Hematopoietic multipotent progenitor cell treated with erythropoietin and hydrocortisone succinate and interleukin-3 and kit ligand, for 17 days (in vitro differentiated cells): ENCODE results near the gene ARF1.

ENCODE experiments used
- DNase-seq: peaks from one replicate; pipeline ENCODE4 v3.0.0-alpha.2; 2015; ENCODE audit warnings: low spot score

ARF1 gene

GRCh38 chr1:228088586-228089498 lies 6.3 kb downstream of the ARF1 start:
- DNase-seq = peak; percentile 62

GRCh38 chr1:228089519-228090380 lies 7.2 kb downstream of the ARF1 start:
- no peak for DNase-seq

DNA sequence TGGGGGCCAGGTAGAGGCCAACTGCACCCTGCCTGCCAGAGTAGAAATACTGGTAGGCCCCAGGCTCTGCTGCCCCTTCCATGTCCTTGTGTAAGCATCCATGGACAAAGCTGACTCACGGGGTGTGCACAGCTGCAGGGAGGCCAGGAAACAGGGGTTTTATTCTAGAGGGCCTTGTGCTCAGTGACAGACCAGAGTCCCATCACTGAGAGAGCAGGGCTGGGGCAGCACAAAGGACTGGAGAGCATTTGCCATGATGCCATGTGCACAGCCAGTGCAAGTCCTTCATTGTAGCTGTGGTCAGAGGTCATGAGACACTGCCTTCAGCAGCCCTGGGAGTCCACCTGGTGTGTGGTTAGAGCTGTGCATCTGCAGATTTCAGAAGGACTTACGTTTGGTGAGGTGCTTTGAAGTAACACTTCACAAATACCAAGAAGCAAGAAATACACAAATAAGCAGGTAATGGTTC lies 8.1 kb downstream of the ARF1 start:
- no peak for DNase-seq

- no peak for DNase-seq
These were observed 8.6 kb downstream of the ARF1 start for GRCh38 chr1:228091084-228091483.

- DNase-seq = no peak
These were observed 10.0 kb downstream of the ARF1 start for GRCh38 chr1:228092342-228093049.

GRCh38 chr1:228093050-228093906 lies 10.8 kb downstream of the ARF1 start:
- no peak for DNase-seq

GRCh38 chr1:228094432-228095016 lies 12.0 kb downstream of the ARF1 start:
- no peak for DNase-seq

- no peak for DNase-seq
These were observed 12.7 kb downstream of the ARF1 start for GRCh38 chr1:228095161-228095560.

- DNase-seq = no peak
These were observed 13.4 kb downstream of the ARF1 start for GRCh38 chr1:228095938-228096337.

DNA sequence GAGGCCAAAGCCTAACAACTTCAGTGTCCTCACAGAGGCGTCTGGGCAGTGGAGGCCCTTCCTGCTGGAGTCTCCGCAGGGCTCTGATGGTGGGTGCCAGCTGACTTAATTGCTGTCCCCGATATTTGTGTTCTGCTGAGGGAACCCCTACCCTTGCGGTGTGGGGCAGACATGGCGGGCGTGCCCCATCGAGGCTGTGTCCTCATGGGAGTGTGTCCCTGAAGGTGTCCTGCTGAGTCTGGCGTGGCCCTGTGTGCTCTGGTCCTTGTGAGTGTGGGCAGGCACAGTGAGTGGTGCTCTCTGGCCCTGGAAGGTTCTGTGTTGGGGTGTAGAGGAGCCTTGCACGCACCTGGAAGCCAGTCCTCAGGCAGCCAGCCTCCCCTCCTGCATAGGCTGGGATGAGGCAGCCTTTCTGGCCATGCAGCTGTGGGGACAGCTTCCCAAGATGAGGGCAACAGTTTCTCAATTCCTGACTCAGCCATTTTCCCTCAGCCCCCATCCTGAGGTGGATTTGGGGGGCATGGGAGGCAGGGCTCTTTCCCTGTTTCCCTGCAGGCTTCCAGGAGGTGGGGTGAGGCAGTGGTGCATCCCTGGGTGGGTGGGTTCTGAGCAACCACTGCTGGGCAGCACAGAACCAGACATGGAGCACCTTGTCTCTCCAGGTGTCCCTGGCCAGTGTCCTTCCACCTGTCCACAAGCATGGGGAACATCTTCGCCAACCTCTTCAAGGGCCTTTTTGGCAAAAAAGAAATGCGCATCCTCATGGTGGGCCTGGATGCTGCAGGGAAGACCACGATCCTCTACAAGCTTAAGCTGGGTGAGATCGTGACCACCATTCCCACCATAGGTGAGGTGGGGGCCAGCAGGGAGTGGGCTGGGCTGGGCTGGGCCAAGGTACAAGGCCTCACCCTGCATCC lies 14.2 kb downstream of the ARF1 start:
- no peak for DNase-seq

- DNase-seq = no peak
These were observed 15.0 kb downstream of the ARF1 start for GRCh38 chr1:228097333-228098081.

- no peak for DNase-seq
These were observed 15.9 kb downstream of the ARF1 start for GRCh38 chr1:228098323-228098931.

DNA sequence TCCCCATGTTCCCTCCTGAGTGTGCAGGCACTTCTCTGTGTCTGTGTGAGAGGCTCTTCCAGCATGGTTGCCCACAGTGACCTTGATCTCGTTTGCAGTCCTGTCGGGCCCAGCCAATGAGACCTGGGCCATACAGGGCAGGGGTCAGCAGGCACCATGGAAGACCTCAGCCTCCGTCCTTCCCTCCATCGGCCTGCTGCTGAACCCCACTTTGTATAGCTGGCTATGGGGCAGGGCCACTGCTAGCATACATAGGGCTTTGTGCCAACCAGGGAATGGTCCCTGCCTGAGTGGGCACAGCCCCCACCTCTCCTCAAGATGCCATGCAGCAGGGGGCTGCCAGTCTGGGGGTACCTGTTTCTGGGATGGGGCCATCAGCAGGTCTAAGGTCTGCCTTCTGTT lies 16.8 kb downstream of the ARF1 start:
- DNase-seq = no peak

DNA sequence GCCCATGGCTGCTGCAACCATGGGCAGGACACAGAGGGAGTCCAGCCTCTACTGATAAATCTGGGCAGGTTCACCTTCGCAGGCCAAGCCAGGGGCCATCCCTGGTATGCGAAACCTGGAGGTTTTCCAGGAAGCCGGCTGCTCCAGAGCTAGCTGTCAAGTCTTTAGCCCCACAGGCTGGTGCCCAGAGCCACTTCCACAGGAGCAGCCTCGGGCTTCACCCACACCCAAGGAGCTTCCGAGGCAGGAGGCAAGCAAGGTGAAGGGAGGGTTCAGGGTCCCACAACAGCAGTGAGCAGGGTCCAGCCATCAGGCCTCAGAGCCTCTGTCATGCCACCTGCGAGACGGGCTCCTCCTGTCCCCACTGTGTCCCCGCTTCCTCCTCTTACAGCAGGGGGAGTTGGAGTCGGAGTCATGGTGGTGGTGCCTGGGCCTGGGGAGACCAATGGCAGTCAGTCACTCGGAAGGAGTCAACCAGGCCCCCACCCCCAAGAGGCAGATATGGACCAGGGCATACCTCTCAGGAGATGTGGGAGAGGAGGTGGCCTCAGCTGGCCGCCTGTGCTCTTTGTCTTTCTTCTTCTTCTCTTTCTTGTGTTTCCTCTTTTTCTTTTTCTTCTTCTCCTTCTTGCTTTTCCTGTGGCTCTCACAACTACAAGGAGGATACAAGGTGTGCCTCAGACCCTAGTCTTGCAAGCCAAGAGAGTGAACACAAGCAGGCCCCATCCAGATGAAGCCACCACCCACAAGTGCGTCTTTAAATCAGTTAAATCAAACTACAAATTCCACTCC lies 18.5 kb downstream of the ARF1 start:
- DNase-seq = no peak

DNA sequence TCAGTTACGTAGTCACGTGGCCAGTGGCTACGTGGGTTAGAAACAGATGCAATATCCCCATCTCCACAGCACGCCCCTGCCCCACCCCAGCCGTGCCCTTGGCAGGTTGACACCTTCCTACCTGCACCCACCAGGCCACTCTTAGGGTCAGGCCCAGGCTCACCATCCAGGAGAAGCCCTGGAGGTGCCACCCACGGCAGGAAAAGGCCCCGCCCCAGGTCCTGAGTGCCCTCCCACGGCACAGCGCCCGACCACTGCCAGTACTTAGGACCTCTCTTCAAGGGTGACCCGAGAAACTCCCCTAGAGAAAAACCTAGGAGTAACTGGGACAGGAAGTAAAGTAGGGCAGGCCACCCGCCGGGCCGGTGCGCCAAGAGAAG lies 19.1 kb downstream of the ARF1 start:
- no peak for DNase-seq

DNA sequence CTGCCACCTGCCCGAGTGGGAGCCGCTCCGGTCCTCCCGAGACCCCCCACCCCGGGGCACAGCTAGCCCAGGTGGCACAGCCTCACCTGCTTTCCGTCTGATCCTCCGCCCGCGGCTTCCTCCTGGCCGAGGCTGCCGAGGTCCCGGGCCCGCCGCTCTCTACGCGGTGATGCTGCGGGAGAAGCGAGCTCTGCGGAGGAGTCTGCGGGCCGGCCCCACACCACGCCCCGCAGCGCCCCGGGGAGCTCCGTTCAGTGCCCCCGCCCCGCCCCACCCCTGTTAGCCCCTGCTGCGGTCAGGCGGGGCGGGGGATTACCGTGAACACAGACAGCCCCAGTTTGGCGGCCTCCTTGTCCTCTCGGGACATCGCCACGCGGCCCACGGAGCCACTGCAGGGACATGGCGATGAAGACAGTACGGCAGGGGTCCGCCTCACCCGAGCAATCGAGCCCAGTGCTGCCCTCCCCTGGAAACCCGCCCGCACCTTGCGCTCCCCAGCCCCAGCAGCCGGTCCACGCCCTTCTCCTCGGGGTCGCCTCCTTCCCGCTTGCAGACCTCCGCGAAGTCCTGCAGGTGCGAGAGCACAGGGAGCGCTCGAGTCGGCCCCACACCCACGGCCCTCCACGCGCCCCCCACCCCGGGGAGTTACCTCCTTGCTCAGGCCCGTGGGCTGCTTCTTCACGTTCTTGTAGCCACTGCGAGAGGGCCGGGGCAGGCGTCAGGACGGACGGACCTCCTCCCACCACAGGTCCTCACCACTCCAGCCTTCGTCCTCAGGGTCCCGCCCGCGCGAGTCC lies 19.7 kb downstream of the ARF1 start:
- peak; percentile 55 for DNase-seq
